Activated CD8-positive, alpha-beta T cell treated with anti-CD3 and anti-CD28 coated beads for 36 hours (primary cell): ENCODE measurements around the gene TALDO1. TPM values are rescaled to one million over a fixed set of nuclear protein-coding genes. Genes with fewer than 3 reads are reported as not detected.

Source experiments
- ATAC-seq: fragments of 200-7000 bp; cut with Tn5 transposase; one replicate; pipeline ENCODE4 v1.10.0; 2021; ENCODE audit warnings: mild to moderate bottlenecking, moderate library complexity
- CTCF ChIA-PET: fragments of 350-600 bp; sonication (Branson Sonifier 250); formaldehyde crosslinking; loops from one replicate; lab custom pipeline; 2021; ENCODE audit warnings: antibody characterized with exemption; lab: Charles Lee
- POLR2A ChIA-PET: fragments of 350-600 bp; sonication (Branson Sonifier 250); formaldehyde crosslinking; loops from one replicate; lab custom pipeline; 2021; ENCODE audit warnings: antibody characterized with exemption; lab: Charles Lee
- DNase-seq: peaks from one replicate; pipeline ENCODE4 v3.0.0-alpha.2; 2020
- H3K27ac Mint-ChIP-seq: one replicate; pipeline ENCODE4 v1.8.0; 2021; ENCODE audit warnings: mild to moderate bottlenecking, mixed read lengths
- H3K27me3 Mint-ChIP-seq: one replicate; pipeline ENCODE4 v1.8.0; 2021; ENCODE audit warnings: mixed read lengths
- H3K36me3 Mint-ChIP-seq: one replicate; pipeline ENCODE4 v1.8.0; 2021; ENCODE audit warnings: low read depth, mixed read lengths
- H3K4me1 Mint-ChIP-seq: one replicate; pipeline ENCODE4 v1.8.0; 2021; ENCODE audit warnings: low read depth, mixed read lengths
- H3K4me3 Mint-ChIP-seq: one replicate; pipeline ENCODE4 v1.8.0; 2021; ENCODE audit warnings: mild to moderate bottlenecking, moderate library complexity, mixed read lengths
- H3K9me3 Mint-ChIP-seq: one replicate; pipeline ENCODE4 v1.8.0; 2021; ENCODE audit warnings: mixed read lengths
- intact Hi-C: fragments of 100-400 bp; cut with micrococcal nuclease; formaldehyde crosslinking; loops from one replicate; pipeline ENCODE4 v1.10.0; 2022
- total RNA-seq, 2 experiments: library from RNA; stranded (reverse); gene quantifications; one replicate each; pipeline ENCODE4 v1.2.3, GENCODE V29; 2021
- TF ChIP-seq, protein P1 (sequence below): fragments of 200-600 bp; IDR thresholded peaks from one replicate; pipeline ENCODE4 v1.8.0; 2022; ENCODE audit warnings: antibody characterized with exemption, mild to moderate bottlenecking

The TALDO1 gene
- total RNA-seq, 2 experiments from 2014 or later = 234 to 241 TPM

DNA sequence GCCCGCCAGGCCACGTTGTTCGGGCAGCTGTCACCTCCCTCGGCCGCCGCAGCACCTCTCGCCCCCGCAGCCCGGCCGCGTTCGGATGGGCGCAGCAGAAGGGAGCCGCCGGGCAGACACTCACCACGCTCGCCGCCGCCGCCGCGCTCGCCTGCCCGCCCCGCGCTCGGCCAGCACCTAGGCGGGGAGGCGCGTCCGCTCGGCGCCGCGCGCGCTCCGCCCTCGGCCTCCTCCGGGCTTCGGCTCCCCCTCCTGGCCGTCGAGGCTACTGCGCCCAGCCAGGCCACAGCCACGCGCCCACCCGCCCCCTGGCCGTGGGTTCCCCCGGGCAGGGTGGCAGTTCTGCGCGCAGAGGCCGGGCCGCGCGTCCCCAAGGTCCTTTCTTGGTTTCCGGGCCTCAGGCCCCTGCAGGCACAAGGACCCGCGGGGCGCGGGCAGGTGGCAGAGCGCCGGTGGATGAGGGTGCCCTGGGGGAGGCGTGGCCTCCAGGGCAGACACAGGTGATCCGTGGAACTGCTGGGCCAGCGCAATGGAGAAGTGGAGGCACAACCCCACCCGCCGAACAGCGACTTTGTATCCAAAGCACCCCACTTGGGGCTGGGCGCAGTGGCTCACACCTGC is 50.9 kb downstream of the TALDO1 start, which contains the start of gene SLC25A22:
Gene SLC25A22 (minus strand): TSS at position 189 of the 621 bp plus-strand sequence. CDS start 3,275 bp downstream, outside the sequence.
- DNase-seq (peak; percentile 87), ATAC-seq (peak; percentile 64)
- TF ChIP-seq, protein P1, sequence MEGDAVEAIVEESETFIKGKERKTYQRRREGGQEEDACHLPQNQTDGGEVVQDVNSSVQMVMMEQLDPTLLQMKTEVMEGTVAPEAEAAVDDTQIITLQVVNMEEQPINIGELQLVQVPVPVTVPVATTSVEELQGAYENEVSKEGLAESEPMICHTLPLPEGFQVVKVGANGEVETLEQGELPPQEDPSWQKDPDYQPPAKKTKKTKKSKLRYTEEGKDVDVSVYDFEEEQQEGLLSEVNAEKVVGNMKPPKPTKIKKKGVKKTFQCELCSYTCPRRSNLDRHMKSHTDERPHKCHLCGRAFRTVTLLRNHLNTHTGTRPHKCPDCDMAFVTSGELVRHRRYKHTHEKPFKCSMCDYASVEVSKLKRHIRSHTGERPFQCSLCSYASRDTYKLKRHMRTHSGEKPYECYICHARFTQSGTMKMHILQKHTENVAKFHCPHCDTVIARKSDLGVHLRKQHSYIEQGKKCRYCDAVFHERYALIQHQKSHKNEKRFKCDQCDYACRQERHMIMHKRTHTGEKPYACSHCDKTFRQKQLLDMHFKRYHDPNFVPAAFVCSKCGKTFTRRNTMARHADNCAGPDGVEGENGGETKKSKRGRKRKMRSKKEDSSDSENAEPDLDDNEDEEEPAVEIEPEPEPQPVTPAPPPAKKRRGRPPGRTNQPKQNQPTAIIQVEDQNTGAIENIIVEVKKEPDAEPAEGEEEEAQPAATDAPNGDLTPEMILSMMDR = peak; percentile 89
- Mint-ChIP-seq H3K4me1 (peaks cover 14% of the 10 kb centered on the region), H3K27ac (peak within 1 kb of the TSS; percentile 80), H3K9me3 (no peaks in the 10 kb centered on the region), H3K27me3 (no peaks in the 10 kb centered on the region), H3K4me3 (peak within 1 kb of the TSS; percentile 77), H3K36me3 (peaks cover 9% of the 10 kb centered on the region)
- POLR2A ChIA-PET = interaction anchor here (0.7 to 1.5 kb wide), 4 partner anchors 12 to 23 kb away, joined by 4 to 8 read pairs (median 4); partner anchors contain the start of gene RPLP2
- CTCF ChIA-PET = interaction anchor here (2.3 kb wide), 1 partner anchor 11 kb away, joined by 7 read pairs; the partner anchor contains the start of gene RPLP2
- intact Hi-C loops = no loop called here

DNA sequence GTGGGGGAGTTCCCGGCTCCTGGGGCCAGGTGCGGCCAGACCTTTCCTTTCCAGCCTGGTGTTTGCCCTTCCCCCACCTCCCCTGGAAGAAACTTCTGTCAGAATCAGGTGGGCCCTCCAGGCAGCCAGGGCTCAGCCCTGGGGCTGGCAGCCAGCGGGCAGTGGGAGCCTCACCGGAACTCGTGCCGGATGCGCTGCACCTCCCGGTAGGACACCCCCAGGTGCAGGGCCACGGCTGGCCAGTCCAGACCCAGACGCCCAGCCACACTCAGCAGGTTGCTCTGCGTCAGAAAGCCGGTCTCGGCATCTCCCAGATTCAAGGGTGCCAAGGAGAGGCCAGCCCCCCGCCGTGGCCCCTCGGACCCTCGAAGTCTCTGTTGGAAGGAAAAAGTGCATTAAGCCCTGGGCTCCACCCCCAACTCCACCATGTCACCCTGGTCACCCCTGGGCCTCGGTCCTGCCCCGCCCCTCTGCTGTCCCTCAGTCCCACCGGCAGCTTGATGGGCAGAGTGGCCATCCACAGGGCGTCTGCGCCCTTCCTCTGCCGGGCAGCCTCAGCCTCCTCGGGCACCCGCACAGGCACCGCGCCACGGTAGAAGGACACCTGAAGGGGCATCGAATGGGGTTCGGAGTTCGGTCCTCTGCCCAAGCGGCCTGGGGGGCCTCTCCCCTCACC is 52.5 kb downstream of the TALDO1 start:
- ChIA-PET POLR2A (interaction anchor here (0.7 to 1.8 kb wide), 6 partner anchors 8 to 14 kb away, joined by 3 to 9 read pairs (median 4); partner anchors contain the start of gene RPLP2), CTCF (no interaction called here)
- no peak overlapping the region for H3K4me3 Mint-ChIP-seq
- peaks cover 12% of the 10 kb centered on the region for H3K4me1 Mint-ChIP-seq
- H3K9me3 Mint-ChIP-seq = no peaks in the 10 kb centered on the region
- H3K36me3 Mint-ChIP-seq = peaks cover 2% of the 10 kb centered on the region
- intact Hi-C loops = no loop called here
- no peak for ATAC-seq
- H3K27me3 Mint-ChIP-seq = no peaks in the 10 kb centered on the region
- no peak for DNase-seq
- TF ChIP-seq, protein P1 = no peak
- H3K27ac Mint-ChIP-seq = no peak overlapping the region

DNA sequence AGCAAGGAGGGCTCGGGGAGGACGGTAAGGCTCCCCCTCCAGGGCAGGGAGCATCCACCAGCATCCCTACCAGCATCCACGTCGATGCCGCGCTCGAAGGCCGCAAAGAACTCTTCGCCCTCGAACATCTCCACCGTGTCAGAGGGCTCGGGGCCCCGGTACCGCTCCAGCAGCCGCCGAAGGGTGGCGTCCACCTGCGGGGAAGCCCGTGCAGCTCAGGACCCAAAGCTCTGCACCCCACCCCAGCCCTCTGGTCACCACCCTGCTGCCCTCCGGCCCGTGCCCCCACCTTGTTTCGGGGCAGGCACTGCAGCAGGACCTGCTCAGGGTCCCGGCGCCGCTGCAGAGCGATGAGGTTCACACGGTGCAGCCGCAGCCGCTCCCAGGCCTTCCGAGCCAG is 53.2 kb downstream of the TALDO1 start:
- intact Hi-C loops = no loop called here
- Mint-ChIP-seq H3K9me3 (no peaks in the 10 kb centered on the region), H3K4me3 (no peak overlapping the region), H3K36me3 (peaks cover 2% of the 10 kb centered on the region), H3K27me3 (no peaks in the 10 kb centered on the region), H3K4me1 (peaks cover 8% of the 10 kb centered on the region), H3K27ac (no peak overlapping the region)
- DNase-seq (no peak), ATAC-seq (no peak)
- TF ChIP-seq, protein P1 = no peak
- POLR2A ChIA-PET = interaction anchor here (0.7 to 1.8 kb wide), 4 partner anchors 8 to 20 kb away, joined by 3 to 9 read pairs (median 4); no protein-coding TSS in a partner anchor
- CTCF ChIA-PET = no interaction called here

DNA sequence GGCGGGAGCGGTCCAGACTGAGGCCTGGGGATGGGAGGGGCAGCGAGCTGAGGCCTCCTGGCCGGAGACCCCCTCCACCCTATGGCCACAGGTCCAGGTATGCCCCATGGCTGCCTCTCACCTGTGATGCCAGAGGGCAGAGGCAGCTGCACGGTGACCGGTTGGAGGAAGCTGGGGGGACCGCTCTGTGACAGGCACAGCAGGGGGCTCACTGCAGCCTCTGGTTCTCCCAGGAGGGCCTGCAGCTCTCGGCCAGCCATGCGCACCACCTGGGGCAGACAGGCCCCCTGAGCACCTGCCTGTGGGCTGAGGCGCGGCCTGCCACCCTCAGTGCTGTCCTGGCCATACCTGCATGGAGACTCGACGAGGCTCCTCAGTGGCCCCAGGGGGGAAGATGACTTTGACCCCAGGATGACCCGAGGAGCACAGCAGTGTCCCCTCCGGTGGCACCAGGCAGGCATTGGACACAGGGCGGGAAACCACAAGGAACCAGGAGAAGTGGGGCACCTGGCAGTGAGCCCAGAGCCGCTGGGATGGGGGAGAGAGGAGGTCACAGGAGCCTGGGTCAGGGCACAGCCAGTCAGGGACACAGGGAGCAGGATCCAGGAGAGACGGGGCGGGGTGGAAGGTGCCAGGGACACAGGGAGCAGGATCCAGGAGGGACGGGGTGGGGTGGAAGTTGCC is 54.0 kb downstream of the TALDO1 start:
- H3K36me3 Mint-ChIP-seq = peaks cover 2% of the 10 kb centered on the region
- intact Hi-C loops = no loop called here
- ATAC-seq (no peak), DNase-seq (no peak)
- TF ChIP-seq, protein P1 = no peak
- H3K27ac Mint-ChIP-seq = no peak overlapping the region
- no peaks in the 10 kb centered on the region for H3K9me3 Mint-ChIP-seq
- ChIA-PET CTCF (no interaction called here), POLR2A (interaction anchor here (0.7 to 3.5 kb wide), 4 partner anchors 11 to 37 kb away, joined by 3 to 22 read pairs (median 4); no protein-coding TSS in a partner anchor)
- H3K27me3 Mint-ChIP-seq = no peaks in the 10 kb centered on the region
- H3K4me3 Mint-ChIP-seq = no peak overlapping the region
- H3K4me1 Mint-ChIP-seq = peaks cover 6% of the 10 kb centered on the region
